ENCODE data around the gene COX4I2.
"Not testable (repeated sequence)": the region's sequence is repeated elsewhere in the genome, so short reads cannot be mapped to it uniquely, and the experiment has no call there.

Gene COX4I2

DNA sequence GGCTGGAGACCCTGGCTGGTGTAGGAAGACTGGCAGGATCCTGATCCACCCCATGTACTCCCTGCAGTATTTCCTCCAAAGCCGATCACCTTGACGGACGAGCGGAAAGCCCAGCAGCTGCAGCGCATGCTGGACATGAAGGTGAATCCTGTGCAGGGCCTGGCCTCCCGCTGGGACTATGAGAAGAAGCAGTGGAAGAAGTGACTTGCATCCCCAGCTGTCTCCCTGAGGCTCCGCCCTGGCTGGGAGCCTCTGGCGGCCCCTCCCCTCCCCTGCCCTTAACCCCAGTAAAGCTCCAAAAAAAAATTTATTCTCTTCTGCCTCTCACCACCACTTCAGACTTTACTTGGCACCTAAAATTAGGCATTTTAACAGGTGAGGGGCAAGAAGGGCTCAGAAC, 7.0 kb downstream of the COX4I2 start:
- intact Hi-C loops (cut with DNase I) = no loop called here
- DNase-seq = peak in 1 of 10 donors; percentile 49

GRCh38 chr20:31648104-31648503, 10.4 kb downstream of the COX4I2 start:
- intact Hi-C loops (cut with DNase I); DNase-seq: not testable (repeated sequence)

GRCh38 chr20:31652917-31653396, 15.2 kb downstream of the COX4I2 start:
- no peak for DNase-seq
- intact Hi-C loops (cut with DNase I) = no loop called here

- DNase-seq = no peak
- intact Hi-C loops (cut with DNase I) = no loop called here
These were observed 15.8 kb downstream of the COX4I2 start for GRCh38 chr20:31653561-31653960.

- intact Hi-C loops (cut with DNase I) = no loop called here
- DNase-seq = peak in 1 of 10 donors; percentile 55
These were observed 16.8 kb downstream of the COX4I2 start for GRCh38 chr20:31654534-31654933.

DNA sequence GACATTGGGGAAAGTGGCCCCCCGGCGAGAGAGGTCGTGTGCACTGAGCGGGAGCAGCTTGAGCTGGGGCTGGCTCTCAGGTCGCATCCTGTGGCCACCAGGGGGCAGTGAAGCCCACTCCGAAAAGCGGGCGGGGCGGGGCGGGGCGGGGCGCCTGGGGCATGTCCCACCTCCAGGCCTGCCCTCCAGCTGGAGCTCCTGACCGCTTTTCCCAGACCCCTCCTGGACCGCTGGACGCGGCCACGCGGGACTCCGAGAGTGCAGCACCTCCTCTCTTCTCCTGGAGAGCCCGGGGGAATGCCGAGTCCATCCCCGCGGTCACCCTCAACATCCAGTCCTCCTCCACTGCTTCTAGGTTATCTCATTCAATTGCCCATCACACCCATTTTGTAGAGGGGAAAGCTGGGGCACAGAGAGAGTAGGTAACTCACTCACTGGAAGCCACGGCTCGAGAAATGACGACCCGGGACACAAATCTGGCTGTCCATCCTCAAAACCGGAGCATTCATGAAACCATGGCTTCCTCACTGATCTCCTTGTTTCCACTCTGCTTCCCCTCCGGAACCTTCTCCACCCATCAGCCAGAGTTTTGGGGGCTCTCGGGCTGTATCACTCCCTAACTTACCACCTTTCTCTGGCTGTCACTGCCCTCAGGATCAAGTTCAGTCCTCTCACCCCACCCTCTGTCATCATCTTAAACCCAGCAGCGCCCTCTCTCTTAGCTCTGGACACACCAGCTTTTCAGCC, 24.1 kb downstream of the COX4I2 start:
- intact Hi-C loops (cut with DNase I) = loop anchor here (1.0 kb wide), 1 partner anchor 62 kb away; no protein-coding TSS in a partner anchor
- peak; percentile 63 to 96 (median 84) for DNase-seq

GRCh38 chr20:31662372-31662854, 24.7 kb downstream of the COX4I2 start:
- DNase-seq = no peak
- intact Hi-C loops (cut with DNase I) = no loop called here

- DNase-seq = no peak
- intact Hi-C loops (cut with DNase I) = no loop called here
These were observed 25.8 kb downstream of the COX4I2 start for GRCh38 chr20:31663524-31663837.

- intact Hi-C loops (cut with DNase I) = no loop called here
- DNase-seq = peak in 4 of 10 donors; percentile 19 to 58 (median 39)
These were observed 26.4 kb downstream of the COX4I2 start for GRCh38 chr20:31663838-31664695.

- intact Hi-C loops (cut with DNase I) = no loop called here
- no peak for DNase-seq
These were observed 27.1 kb downstream of the COX4I2 start for GRCh38 chr20:31664696-31665354.

DNA sequence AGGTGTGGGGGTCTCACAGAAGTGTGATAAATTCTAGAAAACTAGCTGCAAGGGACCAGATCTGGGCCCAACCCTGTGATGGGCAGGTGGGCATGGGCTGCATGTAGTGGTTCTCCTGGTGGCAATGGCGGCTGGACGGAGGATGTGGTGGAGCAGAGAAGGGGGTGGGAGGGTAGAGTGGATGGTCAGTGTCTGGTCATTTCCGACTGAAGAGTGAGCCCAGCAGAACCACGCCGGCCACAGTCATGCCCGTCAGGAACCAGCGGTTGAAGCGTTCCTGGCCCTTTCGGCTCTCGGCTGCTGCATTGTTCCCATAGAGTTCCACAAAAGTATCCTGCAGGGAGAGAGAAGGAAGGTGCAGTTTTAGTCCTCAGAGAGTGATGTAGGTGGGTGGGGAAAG, 28.0 kb downstream of the COX4I2 start:
- intact Hi-C loops (cut with DNase I) = no loop called here
- no peak for DNase-seq

DNA sequence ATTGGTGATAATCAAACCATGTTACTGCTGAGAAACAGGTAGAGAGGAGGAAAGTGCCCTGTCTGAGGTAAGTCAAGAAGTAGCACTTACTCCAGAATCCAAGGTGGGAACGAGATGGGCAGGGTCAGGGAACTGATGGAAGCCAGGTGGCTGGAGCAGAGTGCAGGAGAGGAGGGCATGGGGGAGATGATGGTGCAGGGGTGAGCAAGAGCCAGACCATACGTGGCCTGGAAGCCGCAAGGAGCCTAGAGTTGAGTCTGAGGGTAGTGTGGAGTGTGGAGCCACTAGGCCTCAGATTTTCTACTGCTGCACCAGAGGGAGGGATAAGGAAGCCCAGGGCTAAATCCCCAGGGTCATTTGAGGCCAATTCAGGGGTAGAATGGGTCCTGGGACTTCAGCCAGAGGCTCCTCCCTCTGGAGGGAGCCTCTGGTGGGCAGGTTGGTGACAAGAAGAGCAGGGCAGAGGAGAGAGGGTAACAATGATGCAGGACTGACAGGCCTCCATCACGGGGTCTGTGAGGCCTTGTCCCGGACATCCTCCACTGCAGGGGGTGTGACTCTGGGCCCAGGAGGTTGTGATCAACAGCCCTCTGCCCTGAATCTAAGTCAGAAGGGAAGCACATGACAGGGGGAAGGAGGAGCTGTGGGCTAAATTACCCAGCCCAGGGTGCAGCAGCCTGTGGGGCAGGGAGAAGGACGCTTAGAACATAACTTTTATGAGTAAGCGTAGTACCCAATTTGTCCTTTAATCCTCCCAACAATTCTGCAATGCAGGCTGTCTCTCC, 28.7 kb downstream of the COX4I2 start:
- peak in 6 of 10 donors; percentile 22 to 86 (median 46) for DNase-seq
- intact Hi-C loops (cut with DNase I) = no loop called here

- peak in 1 of 10 donors; percentile 53 for DNase-seq
- intact Hi-C loops (cut with DNase I) = no loop called here
These were observed 29.9 kb downstream of the COX4I2 start for GRCh38 chr20:31667315-31668285.

GRCh38 chr20:31668944-31669343, 31.2 kb downstream of the COX4I2 start:
- DNase-seq = peak in 1 of 10 donors; percentile 18
- intact Hi-C loops (cut with DNase I) = not testable (repeated sequence)

- peak in 1 of 10 donors; percentile 41 for DNase-seq
- intact Hi-C loops (cut with DNase I) = loop anchor here (2.0 kb wide), 1 partner anchor 53 kb away; the partner anchor contains the start of gene BCL2L1
These were observed 32.2 kb downstream of the COX4I2 start for GRCh38 chr20:31669876-31670275.

DNA sequence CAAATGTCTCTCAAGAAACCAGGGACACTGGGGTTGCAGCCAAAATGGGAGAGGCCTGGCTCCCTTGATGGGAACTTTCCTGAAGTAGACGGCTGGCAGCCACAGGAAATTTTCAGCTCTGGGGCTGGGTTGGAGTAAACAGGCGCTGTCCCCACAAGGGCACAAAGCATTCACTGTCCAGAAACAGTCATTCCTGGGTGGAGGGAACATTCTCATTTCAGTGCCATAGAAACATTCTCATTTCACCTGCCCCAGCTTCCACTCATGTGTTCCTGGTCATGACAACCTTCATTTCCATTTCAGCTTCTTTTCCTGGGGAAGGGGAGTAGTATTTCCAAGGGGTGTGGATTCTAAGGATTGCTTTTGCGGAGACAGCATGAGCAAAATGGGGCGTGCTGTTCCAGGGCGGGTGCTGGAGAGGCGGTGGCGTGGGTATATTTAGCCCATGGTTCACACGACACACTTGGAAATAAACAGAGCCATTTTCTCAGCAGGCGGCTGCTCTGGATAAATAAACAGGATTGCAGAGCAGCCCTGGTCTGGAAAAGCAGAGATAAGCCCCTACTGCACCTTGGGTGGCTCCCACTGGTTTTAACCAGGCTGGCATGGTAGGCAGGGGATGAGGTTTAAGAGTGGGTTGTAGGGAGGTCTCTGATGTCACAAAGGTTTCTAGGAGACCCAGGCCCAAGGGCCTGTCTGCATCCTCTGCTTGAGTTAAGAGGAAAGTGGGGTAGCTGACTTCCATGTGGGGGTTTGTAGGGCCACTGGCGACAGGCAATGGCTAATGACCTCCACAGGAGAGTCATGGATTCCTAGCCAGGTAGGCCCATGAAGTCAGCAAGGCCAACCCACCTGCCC, 32.9 kb downstream of the COX4I2 start:
- DNase-seq = peak; percentile 73 to 97 (median 81)
- intact Hi-C loops (cut with DNase I) = loop anchor here (2.0 kb wide), 1 partner anchor 52 kb away; the partner anchor contains the start of gene BCL2L1

DNA sequence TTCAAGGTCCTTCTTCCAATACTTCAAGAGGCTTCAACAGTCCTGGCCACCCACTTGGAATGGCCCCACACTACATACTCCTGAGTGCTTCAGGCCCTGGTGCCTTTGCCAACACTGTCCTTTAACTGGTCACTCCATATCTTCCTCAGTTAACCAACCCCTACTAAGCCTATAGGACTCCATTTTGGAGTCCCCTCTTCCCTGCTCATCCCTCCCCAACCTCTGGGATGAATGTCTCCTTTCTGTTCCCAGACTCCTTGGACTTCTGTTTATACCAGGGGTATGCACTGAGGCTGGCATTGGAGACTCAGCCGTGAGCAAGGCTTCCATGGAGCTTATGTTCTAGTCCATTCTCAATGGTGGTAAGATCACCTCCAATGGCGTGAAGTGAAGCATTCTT, 33.6 kb downstream of the COX4I2 start:
- intact Hi-C loops (cut with DNase I) = loop anchor here (2.0 kb wide), 1 partner anchor 51 kb away; the partner anchor contains the start of gene BCL2L1
- DNase-seq = peak in 1 of 10 donors; percentile 2

DNA sequence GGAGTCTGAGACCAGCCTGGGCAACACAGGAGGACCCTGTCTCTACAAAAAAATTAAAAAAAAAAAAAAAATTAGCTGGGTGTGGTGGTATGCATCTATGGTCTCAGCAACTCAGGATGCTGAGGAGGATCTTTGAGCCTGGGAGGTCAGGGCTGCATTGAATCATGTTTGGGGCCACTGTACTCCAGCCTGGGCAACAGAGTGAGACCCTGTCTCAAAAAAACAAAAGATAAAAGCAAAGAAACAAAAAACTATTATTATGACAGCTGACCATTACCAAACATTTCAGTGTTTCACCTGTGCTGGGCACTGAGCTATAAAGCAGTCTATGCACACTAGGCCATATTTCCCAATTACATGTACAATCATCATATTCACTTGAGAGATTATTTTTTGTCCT, 35.7 kb downstream of the COX4I2 start:
- DNase-seq = peak in 1 of 10 donors; percentile 5
- intact Hi-C loops (cut with DNase I) = no loop called here

All from posterior cingulate gyrus (tissue), 11 donors.